T-helper 9 cell (primary cell): ENCODE measurements around the gene CTRB1.
"Not testable (repeated sequence)": the region's sequence is repeated elsewhere in the genome, so short reads cannot be mapped to it uniquely, and the experiment has no call there.

Source experiments
- DNase-seq: peaks from one replicate; pipeline ENCODE4 v3.0.0-alpha.2; 2020

The CTRB1 gene

GRCh38 chr16:75204905-75205304 lies 13.9 kb upstream of the CTRB1 start:
- DNase-seq, result not testable (repeated sequence)

- not testable (repeated sequence) for DNase-seq
Measured at GRCh38 chr16:75205438-75205837, 13.3 kb upstream of the CTRB1 start.

- DNase-seq, result not testable (repeated sequence)
Measured at GRCh38 chr16:75205961-75206748, 12.6 kb upstream of the CTRB1 start.

- DNase-seq, result no peak
Measured at GRCh38 chr16:75206749-75207451, 11.9 kb upstream of the CTRB1 start, which contains the start of gene CTRB2. Gene CTRB2 (minus strand): TSS chr16:75207161. CDS start chr16:75207141, 20 bp downstream.

GRCh38 chr16:75207831-75208230 lies 11.0 kb upstream of the CTRB1 start:
- DNase-seq, result no peak

- DNase-seq, result no peak
Measured at GRCh38 chr16:75208242-75208825, 10.5 kb upstream of the CTRB1 start.

GRCh38 chr16:75208861-75209505 lies 9.8 kb upstream of the CTRB1 start:
- DNase-seq, result no peak

GRCh38 chr16:75209514-75209913 lies 9.3 kb upstream of the CTRB1 start:
- DNase-seq, result not testable (repeated sequence)

GRCh38 chr16:75209944-75210343 lies 8.8 kb upstream of the CTRB1 start:
- no peak for DNase-seq

- DNase-seq, result not testable (repeated sequence)
Measured at GRCh38 chr16:75211286-75211685, 7.5 kb upstream of the CTRB1 start.

GRCh38 chr16:75216127-75216526 lies 2.7 kb upstream of the CTRB1 start:
- no peak for DNase-seq

GRCh38 chr16:75216576-75216975 lies 2.2 kb upstream of the CTRB1 start:
- no peak for DNase-seq

GRCh38 chr16:75217389-75217851 lies 1.4 kb upstream of the CTRB1 start:
- DNase-seq, result no peak

GRCh38 chr16:75219088-75219487 lies 300 bp downstream of the CTRB1 start:
- DNase-seq, result no peak

GRCh38 chr16:75219838-75220237 lies 1.1 kb downstream of the CTRB1 start:
- no peak for DNase-seq

- DNase-seq, result no peak
Measured at GRCh38 chr16:75222271-75222783, 3.5 kb downstream of the CTRB1 start.

- DNase-seq, result not testable (repeated sequence)
Measured at GRCh38 chr16:75223129-75223528, 4.3 kb downstream of the CTRB1 start.

GRCh38 chr16:75224306-75225082 lies 5.7 kb downstream of the CTRB1 start:
- DNase-seq, result no peak

- DNase-seq, result no peak
Measured at GRCh38 chr16:75225092-75225491, 6.3 kb downstream of the CTRB1 start.

GRCh38 chr16:75225678-75226515 lies 7.1 kb downstream of the CTRB1 start:
- DNase-seq, result no peak
